ENCODE measurements around the gene PIP4K2A.

Gene PIP4K2A

DNA sequence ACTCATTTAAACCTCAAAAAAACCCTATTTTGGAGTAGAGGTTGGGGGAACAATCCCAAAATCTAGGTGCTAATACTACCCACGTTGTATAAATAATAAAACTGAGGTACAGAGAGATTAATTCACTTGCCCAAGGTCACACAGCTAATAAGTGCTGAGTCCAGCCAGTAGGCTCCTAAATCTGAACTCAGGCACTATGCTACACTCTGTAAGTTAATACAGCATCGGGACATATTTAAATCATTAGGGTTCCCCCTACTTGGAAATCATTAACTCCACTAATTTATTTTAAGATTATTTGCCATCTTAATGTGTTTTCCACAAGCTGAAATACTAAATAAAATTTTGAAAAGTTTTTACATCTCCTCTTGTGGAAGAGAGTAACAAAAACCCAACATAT is 24.2 kb downstream of the PIP4K2A start:
- Histone ChIP-seq H3K27me3 (ENCODE audit: control insufficient read depth, insufficient read depth, low read length) (no peaks in the 10 kb centered on the region), H3K4me3 (ENCODE audit: low read depth, low read length) (no peak overlapping the region), H3K9ac (ENCODE audit: low read depth, low read length) (peak overlapping the region; percentile 17), H3K36me3 (ENCODE audit: control insufficient read depth, insufficient read depth, low read length) (no peaks in the 10 kb centered on the region), H3K9me3 (ENCODE audit: control insufficient read depth, insufficient read depth, low read length) (peaks cover 8% of the 10 kb centered on the region), H3K4me1 (ENCODE audit: control insufficient read depth, insufficient read depth, low read length) (peaks cover 11% of the 10 kb centered on the region)

DNA sequence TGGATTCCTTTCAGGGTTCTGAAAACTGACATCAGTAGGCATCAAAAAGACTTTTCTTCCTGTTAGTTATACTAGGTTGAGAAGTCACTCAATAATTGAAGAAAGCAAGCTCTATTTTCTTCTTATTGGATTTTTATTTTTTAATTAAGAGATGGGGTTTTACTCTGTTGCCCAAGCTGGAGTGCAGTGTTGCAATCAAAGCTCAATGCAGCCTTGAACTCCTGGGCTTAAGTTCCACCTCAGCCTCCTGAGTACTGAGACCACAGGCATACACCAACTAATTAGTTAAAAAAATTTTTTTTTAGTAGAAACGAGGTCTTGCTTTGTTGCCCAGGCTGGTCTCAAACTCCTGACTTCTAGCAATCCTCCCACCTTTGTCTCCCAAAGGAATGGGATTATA is 28.0 kb downstream of the PIP4K2A start:
- Histone ChIP-seq H3K4me1 (ENCODE audit: control insufficient read depth, insufficient read depth, low read length) (peaks cover 20% of the 10 kb centered on the region), H3K27me3 (ENCODE audit: control insufficient read depth, insufficient read depth, low read length) (no peaks in the 10 kb centered on the region), H3K9ac (ENCODE audit: low read depth, low read length) (no peak overlapping the region), H3K36me3 (ENCODE audit: control insufficient read depth, insufficient read depth, low read length) (no peaks in the 10 kb centered on the region), H3K4me3 (ENCODE audit: low read depth, low read length) (no peak overlapping the region), H3K9me3 (ENCODE audit: control insufficient read depth, insufficient read depth, low read length) (no peaks in the 10 kb centered on the region)

DNA sequence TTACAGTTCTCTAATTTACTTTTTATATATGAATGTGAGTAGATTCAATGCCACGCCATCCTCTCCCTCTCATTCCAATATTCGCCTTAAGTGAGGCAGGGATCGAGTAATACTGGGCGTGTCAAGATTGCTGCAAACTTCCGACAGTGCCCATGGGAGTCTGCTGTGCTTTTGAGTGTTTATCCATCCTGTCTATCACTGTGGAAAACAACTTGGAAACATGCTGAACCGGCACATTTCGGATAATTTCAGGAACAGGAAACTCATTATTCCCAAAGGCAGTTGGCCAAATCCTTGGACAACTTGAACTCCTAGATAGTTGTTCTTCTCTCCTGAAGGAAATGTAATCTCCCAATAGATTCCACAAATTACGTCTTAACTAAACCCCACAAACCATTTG is 28.5 kb downstream of the PIP4K2A start:
- Histone ChIP-seq H3K9me3 (ENCODE audit: control insufficient read depth, insufficient read depth, low read length) (no peaks in the 10 kb centered on the region), H3K4me1 (ENCODE audit: control insufficient read depth, insufficient read depth, low read length) (peaks cover 20% of the 10 kb centered on the region), H3K27me3 (ENCODE audit: control insufficient read depth, insufficient read depth, low read length) (no peaks in the 10 kb centered on the region), H3K36me3 (ENCODE audit: control insufficient read depth, insufficient read depth, low read length) (no peaks in the 10 kb centered on the region), H3K4me3 (ENCODE audit: low read depth, low read length) (no peak overlapping the region), H3K9ac (ENCODE audit: low read depth, low read length) (no peak overlapping the region)

DNA sequence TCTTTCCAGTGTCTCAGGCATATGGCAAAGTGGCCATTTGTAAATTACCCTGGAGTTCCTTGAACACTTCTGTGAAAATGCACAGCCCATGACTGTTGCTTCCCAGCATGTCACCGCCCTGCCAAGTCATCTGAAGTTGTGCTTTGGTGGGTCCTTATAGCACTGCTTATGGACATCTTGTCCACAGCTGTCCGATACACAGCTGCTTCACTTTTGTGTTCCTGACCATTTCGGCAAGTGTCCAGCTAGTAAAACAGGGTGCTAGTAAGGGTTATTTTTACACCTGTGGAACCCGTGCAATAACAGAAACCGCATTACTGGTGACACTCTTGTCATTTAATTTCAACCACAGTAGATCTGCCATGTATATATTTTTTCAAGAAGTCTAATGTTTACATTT is 29.7 kb downstream of the PIP4K2A start:
- peaks cover 20% of the 10 kb centered on the region for H3K4me1 ChIP-seq (ENCODE audit: control insufficient read depth, insufficient read depth, low read length)
- H3K9me3 ChIP-seq (ENCODE audit: control insufficient read depth, insufficient read depth, low read length), result no peaks in the 10 kb centered on the region
- H3K4me3 ChIP-seq (ENCODE audit: low read depth, low read length), result no peak overlapping the region
- no peak overlapping the region for H3K9ac ChIP-seq (ENCODE audit: low read depth, low read length)
- H3K36me3 ChIP-seq (ENCODE audit: control insufficient read depth, insufficient read depth, low read length), result no peaks in the 10 kb centered on the region
- H3K27me3 ChIP-seq (ENCODE audit: control insufficient read depth, insufficient read depth, low read length), result no peaks in the 10 kb centered on the region

DNA sequence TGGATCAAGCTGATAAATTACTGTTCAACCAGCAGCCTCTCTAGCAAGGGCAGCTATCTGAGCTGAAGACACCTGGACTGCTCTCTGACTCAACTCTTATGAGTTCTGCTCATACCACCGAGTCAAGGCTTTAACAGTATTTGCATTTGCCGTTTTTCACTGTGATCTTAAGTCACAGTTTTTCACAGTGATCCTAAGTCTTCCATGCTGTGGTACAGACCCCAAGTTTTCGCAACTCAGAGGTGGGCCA is 31.3 kb downstream of the PIP4K2A start:
- no peaks in the 10 kb centered on the region for H3K27me3 ChIP-seq (ENCODE audit: control insufficient read depth, insufficient read depth, low read length)
- no peaks in the 10 kb centered on the region for H3K36me3 ChIP-seq (ENCODE audit: control insufficient read depth, insufficient read depth, low read length)
- H3K9ac ChIP-seq (ENCODE audit: low read depth, low read length), result no peak overlapping the region
- no peaks in the 10 kb centered on the region for H3K9me3 ChIP-seq (ENCODE audit: control insufficient read depth, insufficient read depth, low read length)
- H3K4me3 ChIP-seq (ENCODE audit: low read depth, low read length), result no peak overlapping the region
- peaks cover 16% of the 10 kb centered on the region for H3K4me1 ChIP-seq (ENCODE audit: control insufficient read depth, insufficient read depth, low read length)

DNA sequence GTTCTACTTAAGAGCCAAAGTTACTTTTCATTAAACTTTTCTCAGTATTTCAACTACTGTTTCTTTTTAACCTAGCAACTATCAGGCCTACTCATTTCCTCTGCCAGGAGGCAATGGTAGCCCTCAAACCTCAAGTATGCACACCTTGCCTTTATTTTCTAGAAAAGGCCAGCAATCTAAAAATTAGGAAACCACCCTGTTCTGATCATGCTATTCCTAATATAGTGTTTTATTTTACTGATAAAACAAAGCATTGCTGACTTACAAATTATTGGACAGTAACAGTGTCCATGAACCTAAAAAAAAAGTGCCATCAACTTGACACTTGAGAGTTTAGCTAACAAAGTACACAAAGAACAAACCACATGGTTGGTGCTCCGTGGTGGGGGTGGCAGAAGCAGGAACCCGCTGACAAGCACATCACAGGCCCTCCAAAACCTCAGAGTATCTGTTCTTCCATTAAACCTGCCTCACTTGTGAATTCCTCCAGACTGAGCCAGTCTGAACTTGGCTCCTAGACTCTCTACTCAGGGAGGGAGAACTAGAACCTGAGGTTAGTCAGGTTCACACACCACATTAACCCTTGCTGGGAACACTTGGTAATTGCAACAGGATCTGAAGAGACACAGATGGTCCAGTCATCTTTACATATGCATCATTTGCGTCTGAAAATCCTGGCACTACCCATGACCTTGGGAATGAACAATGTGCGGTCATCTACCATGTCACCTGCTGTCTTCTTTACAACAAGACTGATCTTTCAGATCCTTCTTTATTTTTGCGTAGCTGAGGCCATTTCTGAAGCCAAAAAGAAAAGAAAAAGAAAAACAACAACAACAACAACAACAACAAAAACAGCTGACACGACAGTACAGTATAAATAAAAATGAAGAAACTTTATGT is 31.9 kb downstream of the PIP4K2A start:
- H3K27me3 ChIP-seq (ENCODE audit: control insufficient read depth, insufficient read depth, low read length), result no peaks in the 10 kb centered on the region
- H3K36me3 ChIP-seq (ENCODE audit: control insufficient read depth, insufficient read depth, low read length), result no peaks in the 10 kb centered on the region
- H3K9me3 ChIP-seq (ENCODE audit: control insufficient read depth, insufficient read depth, low read length), result no peaks in the 10 kb centered on the region
- no peak overlapping the region for H3K9ac ChIP-seq (ENCODE audit: low read depth, low read length)
- H3K4me3 ChIP-seq (ENCODE audit: low read depth, low read length), result no peak overlapping the region
- peaks cover 17% of the 10 kb centered on the region for H3K4me1 ChIP-seq (ENCODE audit: control insufficient read depth, insufficient read depth, low read length)

DNA sequence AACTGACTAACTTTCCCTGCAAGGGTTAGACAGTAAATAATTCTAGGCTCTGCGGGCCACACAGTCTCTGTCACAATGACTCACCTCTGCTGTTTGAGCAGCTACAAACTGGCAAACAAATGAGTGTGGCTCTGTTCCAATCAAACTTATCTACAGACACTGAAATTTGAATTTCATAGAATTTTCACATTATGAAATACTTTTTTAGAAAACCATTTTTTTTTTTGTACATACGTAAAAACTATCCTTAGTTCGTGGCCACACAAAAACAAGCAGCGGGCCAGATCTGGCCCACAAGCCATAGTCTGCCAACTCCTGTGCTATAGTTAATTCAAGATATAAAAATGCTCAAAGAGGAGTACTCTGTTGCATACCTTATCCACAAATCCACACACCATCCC is 32.6 kb downstream of the PIP4K2A start:
- Histone ChIP-seq H3K9me3 (ENCODE audit: control insufficient read depth, insufficient read depth, low read length) (no peaks in the 10 kb centered on the region), H3K9ac (ENCODE audit: low read depth, low read length) (no peak overlapping the region), H3K4me1 (ENCODE audit: control insufficient read depth, insufficient read depth, low read length) (peaks cover 17% of the 10 kb centered on the region), H3K27me3 (ENCODE audit: control insufficient read depth, insufficient read depth, low read length) (no peaks in the 10 kb centered on the region), H3K4me3 (ENCODE audit: low read depth, low read length) (no peak overlapping the region), H3K36me3 (ENCODE audit: control insufficient read depth, insufficient read depth, low read length) (no peaks in the 10 kb centered on the region)

DNA sequence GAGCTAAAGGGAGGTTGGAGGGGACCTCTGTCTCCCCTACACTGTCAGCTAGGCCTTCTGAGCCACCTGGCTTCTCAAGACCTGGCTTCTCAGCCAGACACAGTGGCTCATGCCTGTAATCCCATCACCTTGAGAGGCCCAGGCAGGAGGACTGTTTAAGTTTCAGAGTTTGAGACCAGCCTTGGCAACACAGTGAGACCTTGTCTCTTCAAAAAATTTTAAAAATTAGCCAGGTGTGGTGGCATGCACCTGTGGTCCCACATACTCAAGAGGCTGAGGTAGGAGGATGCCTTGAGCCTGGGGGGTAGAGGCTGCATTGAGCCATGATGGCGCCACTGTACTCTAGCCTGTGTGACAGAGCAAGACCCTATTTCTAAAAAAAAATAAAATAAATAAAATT is 33.1 kb downstream of the PIP4K2A start:
- Histone ChIP-seq H3K4me1 (ENCODE audit: control insufficient read depth, insufficient read depth, low read length) (peaks cover 17% of the 10 kb centered on the region), H3K9ac (ENCODE audit: low read depth, low read length) (no peak overlapping the region)

DNA sequence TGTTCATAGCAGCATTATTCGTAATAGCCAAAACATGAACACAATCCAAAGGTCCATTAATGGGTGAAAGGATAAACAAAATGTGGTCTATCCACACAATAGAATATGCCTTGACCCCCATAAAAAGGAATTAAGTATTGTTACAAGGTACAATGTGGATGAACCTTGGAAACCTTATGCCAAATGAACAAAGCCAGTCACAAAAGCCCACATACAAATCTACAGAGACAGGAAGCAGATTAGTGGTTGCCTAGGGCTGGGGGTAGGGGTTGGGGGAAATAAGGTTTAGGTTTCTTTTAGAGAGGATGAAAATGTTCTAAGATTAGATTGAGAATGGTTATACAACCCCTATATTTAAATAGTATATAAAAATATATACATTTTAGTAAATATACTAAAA is 34.8 kb downstream of the PIP4K2A start:
- Histone ChIP-seq H3K27me3 (ENCODE audit: control insufficient read depth, insufficient read depth, low read length) (no peaks in the 10 kb centered on the region), H3K36me3 (ENCODE audit: control insufficient read depth, insufficient read depth, low read length) (no peaks in the 10 kb centered on the region), H3K9ac (ENCODE audit: low read depth, low read length) (no peak overlapping the region), H3K9me3 (ENCODE audit: control insufficient read depth, insufficient read depth, low read length) (no peaks in the 10 kb centered on the region), H3K4me1 (ENCODE audit: control insufficient read depth, insufficient read depth, low read length) (peaks cover 17% of the 10 kb centered on the region), H3K4me3 (ENCODE audit: low read depth, low read length) (no peak overlapping the region)

More for the DNA sequence above, 33.1 kb downstream of the PIP4K2A start:
- Histone ChIP-seq H3K4me3 (ENCODE audit: low read depth, low read length) (no peak overlapping the region), H3K27me3 (ENCODE audit: control insufficient read depth, insufficient read depth, low read length) (no peaks in the 10 kb centered on the region), H3K9me3 (ENCODE audit: control insufficient read depth, insufficient read depth, low read length) (no peaks in the 10 kb centered on the region), H3K36me3 (ENCODE audit: control insufficient read depth, insufficient read depth, low read length) (no peaks in the 10 kb centered on the region)

DNA sequence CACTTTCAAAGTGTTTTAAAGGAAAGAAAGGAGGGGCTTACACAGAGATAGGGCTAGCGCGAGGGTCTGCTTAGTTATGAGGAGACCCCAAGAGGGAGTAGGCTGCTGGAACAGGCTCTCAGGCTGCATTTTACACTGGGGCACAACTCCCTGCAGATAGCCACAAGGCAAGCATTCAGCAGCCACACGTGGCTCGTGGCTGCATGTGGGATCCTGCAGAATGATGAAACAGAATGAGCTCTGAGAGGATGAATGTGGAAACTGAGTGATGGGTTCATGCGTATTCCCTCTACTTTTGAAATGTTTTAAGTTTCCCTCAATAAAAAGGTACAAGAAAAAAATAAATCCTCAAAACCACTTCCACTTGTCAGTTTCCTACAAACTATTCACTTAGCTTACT is 37.0 kb downstream of the PIP4K2A start:
- no peaks in the 10 kb centered on the region for H3K9me3 ChIP-seq (ENCODE audit: control insufficient read depth, insufficient read depth, low read length)
- H3K9ac ChIP-seq (ENCODE audit: low read depth, low read length), result no peak overlapping the region
- H3K4me3 ChIP-seq (ENCODE audit: low read depth, low read length), result no peak overlapping the region
- no peaks in the 10 kb centered on the region for H3K27me3 ChIP-seq (ENCODE audit: control insufficient read depth, insufficient read depth, low read length)
- H3K36me3 ChIP-seq (ENCODE audit: control insufficient read depth, insufficient read depth, low read length), result no peaks in the 10 kb centered on the region
- H3K4me1 ChIP-seq (ENCODE audit: control insufficient read depth, insufficient read depth, low read length), result peaks cover 30% of the 10 kb centered on the region

DNA sequence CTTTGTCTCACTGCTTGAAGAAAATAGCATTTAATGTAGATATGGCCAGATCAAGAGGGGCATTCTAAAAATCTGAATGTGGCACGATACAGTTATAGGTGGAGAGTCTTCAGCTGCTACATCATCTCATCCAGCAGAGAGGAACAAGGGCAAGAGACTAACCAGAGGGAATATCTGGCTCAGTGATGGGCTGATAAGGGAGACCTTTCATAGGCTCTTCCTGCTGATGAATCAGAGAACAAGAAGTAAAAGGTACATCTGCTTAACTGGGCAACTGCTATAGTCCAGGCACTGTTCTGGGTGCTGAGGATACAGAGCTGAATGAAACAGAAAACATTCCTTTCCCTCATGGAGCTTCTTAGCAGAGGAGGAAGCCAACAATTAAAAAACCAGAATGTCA is 37.9 kb downstream of the PIP4K2A start:
- H3K36me3 ChIP-seq (ENCODE audit: control insufficient read depth, insufficient read depth, low read length), result no peaks in the 10 kb centered on the region
- no peak overlapping the region for H3K4me3 ChIP-seq (ENCODE audit: low read depth, low read length)
- H3K4me1 ChIP-seq (ENCODE audit: control insufficient read depth, insufficient read depth, low read length), result peaks cover 31% of the 10 kb centered on the region
- H3K9ac ChIP-seq (ENCODE audit: low read depth, low read length), result no peak overlapping the region
- H3K9me3 ChIP-seq (ENCODE audit: control insufficient read depth, insufficient read depth, low read length), result no peaks in the 10 kb centered on the region
- H3K27me3 ChIP-seq (ENCODE audit: control insufficient read depth, insufficient read depth, low read length), result no peaks in the 10 kb centered on the region

DNA sequence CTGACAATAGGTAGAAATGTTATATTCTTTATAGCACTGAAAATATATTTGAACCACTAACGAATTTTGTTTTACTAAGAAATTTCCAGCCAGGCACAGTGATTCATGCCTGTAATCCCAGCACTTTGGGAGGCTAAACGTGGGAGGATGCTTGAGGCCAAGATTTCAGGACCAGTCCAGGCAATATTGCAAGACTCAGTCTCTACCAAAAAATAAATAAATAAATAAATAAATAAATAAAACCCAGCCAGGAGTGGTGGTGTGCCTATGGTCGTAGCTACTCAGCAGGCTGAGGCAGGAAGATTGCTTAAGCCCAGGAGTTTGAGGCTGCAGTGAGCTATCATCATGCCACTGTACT is 39.8 kb downstream of the PIP4K2A start:
- Histone ChIP-seq H3K27me3 (ENCODE audit: control insufficient read depth, insufficient read depth, low read length) (no peaks in the 10 kb centered on the region), H3K9ac (ENCODE audit: low read depth, low read length) (no peak overlapping the region), H3K4me3 (ENCODE audit: low read depth, low read length) (no peak overlapping the region), H3K9me3 (ENCODE audit: control insufficient read depth, insufficient read depth, low read length) (no peaks in the 10 kb centered on the region), H3K36me3 (ENCODE audit: control insufficient read depth, insufficient read depth, low read length) (no peaks in the 10 kb centered on the region), H3K4me1 (ENCODE audit: control insufficient read depth, insufficient read depth, low read length) (peaks cover 26% of the 10 kb centered on the region)

Data from iPS-15b (cell line).